ENCODE measurements around the gene GPR137B.

- TF ChIP-seq POLR2AphosphoS5 (IDR thresholded peaks at IDR 0.05; ENCODE audit: low read depth, low read length), result no peak
- TF ChIP-seq CTCF (IDR thresholded peaks at IDR 0.05; ENCODE audit: control extremely low read depth in 1 of 3, insufficient read depth in 1 of 3, low read depth in 1 of 3, low read length in 3 of 3), result no peak
- TF ChIP-seq NANOG (IDR thresholded peaks at IDR 0.05; ENCODE audit: insufficient read depth, low read depth, low read length, poor library complexity, severe bottlenecking), result no peak
- TF ChIP-seq GABPA (IDR thresholded peaks at IDR 0.05; ENCODE audit: borderline replicate concordance, insufficient read depth, low read length), result no peak
- TF ChIP-seq SRF (IDR thresholded peaks at IDR 0.05; ENCODE audit: low read depth, low read length), result no peak
- TF ChIP-seq TAF1 (IDR thresholded peaks at IDR 0.05; ENCODE audit: low read depth, low read length), result no peak
- TF ChIP-seq BACH1 (IDR thresholded peaks at IDR 0.05; ENCODE audit: low read length), result no peak
- no peak for TF ChIP-seq CHD2 (IDR thresholded peaks at IDR 0.05; ENCODE audit: low read length)
Measured at GRCh38 chr1:236114076-236114747, 28.1 kb upstream of the GPR137B start.
